ENCODE results near the gene DTWD2.

DNA sequence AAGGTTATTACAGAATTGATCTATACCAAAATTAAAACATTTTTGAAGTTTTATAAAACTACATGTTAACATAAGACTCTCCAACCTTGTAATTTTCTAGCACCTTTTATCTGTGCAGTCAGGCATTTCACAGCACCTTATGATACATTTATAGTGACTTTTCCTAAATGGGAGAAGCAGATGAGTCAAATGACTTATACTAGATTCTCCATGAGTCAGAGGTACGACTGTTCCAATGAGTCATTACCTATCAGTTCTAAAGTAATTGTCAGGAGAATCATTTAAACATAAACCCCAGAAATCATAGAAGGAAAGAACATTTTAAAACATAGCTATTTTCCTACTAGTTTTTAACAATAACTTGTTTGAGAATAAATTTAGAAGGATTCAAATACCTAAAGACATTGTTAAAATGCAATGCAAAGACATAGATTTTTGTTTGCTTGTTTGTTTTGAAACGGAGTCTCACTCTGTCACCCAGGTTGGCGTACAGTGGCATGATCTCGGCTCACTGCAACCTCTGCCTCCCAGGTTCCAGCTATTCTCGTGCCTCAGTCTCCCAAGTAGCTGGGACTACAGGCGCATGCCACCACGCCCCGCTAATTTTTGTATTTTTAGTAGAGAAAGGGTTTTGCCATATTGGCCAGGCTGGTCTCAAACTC is 47.9 kb upstream of the DTWD2 start:
- TF ChIP-seq, protein P1, sequence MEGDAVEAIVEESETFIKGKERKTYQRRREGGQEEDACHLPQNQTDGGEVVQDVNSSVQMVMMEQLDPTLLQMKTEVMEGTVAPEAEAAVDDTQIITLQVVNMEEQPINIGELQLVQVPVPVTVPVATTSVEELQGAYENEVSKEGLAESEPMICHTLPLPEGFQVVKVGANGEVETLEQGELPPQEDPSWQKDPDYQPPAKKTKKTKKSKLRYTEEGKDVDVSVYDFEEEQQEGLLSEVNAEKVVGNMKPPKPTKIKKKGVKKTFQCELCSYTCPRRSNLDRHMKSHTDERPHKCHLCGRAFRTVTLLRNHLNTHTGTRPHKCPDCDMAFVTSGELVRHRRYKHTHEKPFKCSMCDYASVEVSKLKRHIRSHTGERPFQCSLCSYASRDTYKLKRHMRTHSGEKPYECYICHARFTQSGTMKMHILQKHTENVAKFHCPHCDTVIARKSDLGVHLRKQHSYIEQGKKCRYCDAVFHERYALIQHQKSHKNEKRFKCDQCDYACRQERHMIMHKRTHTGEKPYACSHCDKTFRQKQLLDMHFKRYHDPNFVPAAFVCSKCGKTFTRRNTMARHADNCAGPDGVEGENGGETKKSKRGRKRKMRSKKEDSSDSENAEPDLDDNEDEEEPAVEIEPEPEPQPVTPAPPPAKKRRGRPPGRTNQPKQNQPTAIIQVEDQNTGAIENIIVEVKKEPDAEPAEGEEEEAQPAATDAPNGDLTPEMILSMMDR (IDR thresholded peaks at IDR 0.05; ENCODE audit: low read depth, low read length, poor library complexity, severe bottlenecking), result no peak
- no peak for TF ChIP-seq EZH2phosphoT487 (IDR thresholded peaks at IDR 0.05; ENCODE audit: borderline replicate concordance, low read length)

Data from DOHH2 (cell line).